Measurements from ENCODE around the gene ADORA3.
A peak's percentile ranks its signal among the peaks of the same experiment; 100 is the strongest.

Gene ADORA3

DNA sequence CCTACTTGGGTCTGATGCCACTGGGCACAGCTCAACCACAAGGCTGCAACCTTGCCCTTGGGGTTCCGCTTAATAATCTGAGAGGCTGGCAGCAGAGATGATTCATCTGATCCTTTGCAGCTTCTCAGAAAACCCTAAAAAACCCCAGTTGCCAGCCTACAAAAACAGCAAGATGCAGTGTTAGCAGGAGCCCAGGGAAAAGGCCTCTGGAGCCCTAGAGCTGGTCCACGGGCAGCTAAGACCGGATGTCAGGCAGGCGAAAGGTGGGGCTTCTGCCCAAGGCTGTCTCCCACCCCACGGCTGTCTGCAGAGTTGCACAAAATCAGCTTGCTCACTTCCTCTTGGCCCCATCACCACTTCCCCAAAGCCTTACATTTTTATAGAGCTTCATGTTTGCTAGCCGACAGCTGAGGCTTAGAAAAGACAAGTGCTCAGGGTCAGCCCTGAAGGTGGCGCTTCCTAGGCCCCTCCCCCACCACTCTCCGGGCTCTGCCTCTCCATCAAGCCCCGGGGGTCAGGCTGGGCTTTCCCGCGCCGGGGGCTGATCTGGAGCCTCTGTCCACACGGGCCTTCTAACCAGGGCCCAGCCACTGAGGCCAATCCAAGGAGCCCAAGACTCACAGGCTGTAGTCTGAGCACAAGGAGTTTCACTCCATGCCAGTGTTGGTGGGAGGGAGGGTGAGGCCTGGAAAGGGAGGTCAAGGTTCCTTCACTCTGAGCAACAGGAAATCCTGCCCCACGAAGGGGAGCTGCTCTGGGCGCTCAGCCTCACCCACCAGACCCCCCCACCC, 4.2 kb upstream of the ADORA3 start:
- DNase-seq (ENCODE audit: low read depth) = peak; percentile 32

GRCh38 chr1:111506561-111506960, 3.1 kb upstream of the ADORA3 start:
- no peak for DNase-seq (ENCODE audit: low read depth)

DNA sequence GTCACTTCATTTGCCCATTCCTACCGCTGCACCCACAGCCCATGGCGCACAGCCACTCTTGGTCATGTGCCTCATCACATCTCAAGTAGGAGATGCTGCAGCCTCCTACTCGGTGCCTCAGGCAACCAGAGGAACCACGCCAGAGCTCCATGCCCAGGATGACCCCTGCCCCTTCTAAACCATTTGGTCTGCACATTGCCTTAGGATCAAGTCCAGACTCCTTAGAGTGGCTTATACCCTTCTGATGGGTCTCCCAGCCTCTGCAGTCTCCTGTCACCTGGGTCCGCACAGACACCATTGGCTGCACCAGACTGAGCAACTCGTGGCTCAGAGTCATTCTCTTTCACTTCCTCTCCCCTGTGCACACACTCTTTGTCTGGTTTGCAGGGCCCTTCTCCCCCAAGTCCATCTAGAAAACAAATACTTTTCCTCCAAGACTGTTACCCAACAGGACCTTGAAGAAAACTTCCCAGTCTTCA, 2.2 kb upstream of the ADORA3 start:
- no peak for DNase-seq (ENCODE audit: low read depth)

GRCh38 chr1:111504097-111504496, 664 bp upstream of the ADORA3 start:
- DNase-seq (ENCODE audit: low read depth) = no peak

GRCh38 chr1:111501645-111502044, 1.8 kb downstream of the ADORA3 start:
- no peak for DNase-seq (ENCODE audit: low read depth)

- no peak for DNase-seq (ENCODE audit: low read depth)
Observed at GRCh38 chr1:111499026-111499785, 4.2 kb downstream of the ADORA3 start.

DNA sequence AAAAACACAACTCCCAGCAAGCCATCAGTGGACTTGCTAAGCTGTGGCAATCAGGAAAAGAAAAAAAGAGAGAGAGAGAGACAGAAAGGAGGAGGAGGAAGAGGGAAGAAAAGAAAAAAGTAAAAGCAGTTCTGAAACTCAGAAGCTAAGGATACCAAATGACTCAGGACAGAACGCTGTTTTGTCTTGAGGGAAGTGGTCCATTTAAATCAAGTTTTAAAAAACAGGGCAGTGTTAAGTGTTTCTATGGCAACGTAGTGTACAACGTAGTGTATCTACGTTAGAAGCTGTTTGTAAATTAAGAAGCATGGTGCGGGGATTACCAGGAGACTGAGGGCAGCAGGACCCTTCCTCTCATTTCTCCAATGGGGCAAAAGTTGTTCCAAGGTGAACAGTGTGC, 5.8 kb downstream of the ADORA3 start:
- no peak for DNase-seq (ENCODE audit: low read depth)

DNA sequence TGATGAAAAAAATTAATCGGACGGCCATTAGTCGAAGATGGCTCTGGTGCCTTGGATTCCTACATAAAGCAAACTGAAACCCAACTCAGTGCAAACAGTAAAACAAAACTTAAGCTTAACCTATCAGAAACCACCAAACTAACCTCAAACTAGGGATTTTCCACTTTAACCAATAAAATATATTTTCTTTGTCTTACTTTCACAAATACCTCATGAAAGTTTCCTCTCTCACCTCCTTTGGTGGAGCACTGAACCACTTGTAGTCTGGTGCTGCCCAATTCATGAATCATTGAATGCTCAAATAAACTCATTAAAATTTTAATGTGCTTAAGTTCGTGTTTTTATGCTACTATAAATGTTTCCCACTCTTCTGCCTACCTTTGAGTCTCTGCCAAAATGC, 7.0 kb downstream of the ADORA3 start:
- no peak for DNase-seq (ENCODE audit: low read depth)

- DNase-seq (ENCODE audit: low read depth) = no peak
Observed at GRCh38 chr1:111491070-111491469, 12.4 kb downstream of the ADORA3 start.

- DNase-seq (ENCODE audit: low read depth) = no peak
Observed at GRCh38 chr1:111490220-111490619, 13.2 kb downstream of the ADORA3 start.

DNA sequence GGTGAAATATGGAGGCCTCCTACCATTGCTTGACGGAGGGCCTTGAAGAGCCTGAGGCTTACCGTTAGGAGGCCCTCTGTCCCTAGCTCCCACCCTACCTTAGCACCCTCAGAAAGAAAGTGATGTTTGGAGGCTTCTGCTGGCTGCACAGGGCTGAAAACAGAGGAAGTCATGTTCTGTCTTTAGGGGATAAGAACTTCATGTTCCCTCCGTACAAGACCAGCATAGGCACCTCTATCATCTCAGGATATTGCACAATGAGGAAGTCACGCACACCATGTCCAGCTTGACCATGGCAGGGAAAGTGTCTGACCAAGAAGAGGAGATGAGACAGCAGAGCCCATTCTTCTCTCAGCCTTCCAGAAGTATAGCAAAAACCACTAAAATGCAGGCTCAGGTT, 13.8 kb downstream of the ADORA3 start:
- no peak for DNase-seq (ENCODE audit: low read depth)

DNA sequence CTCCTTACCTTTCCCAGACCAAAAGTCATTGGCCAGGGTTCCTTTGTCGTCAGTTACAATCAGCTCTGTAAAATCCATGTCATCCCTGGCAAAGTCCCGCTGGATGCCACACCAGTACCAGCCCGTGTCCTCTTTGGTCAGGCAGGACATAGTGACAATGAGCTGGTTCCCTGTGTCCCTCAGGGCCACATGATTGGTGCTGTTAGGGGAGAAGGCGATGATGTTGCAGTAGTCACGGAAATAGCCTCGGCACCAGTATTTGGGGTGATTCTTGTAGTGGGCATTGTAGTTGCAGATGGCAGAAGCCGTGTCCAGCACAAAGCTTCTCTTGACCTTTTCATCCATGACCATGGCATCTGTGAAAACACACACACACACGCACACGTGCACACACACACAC, 14.8 kb downstream of the ADORA3 start:
- DNase-seq (ENCODE audit: low read depth) = no peak

DNA sequence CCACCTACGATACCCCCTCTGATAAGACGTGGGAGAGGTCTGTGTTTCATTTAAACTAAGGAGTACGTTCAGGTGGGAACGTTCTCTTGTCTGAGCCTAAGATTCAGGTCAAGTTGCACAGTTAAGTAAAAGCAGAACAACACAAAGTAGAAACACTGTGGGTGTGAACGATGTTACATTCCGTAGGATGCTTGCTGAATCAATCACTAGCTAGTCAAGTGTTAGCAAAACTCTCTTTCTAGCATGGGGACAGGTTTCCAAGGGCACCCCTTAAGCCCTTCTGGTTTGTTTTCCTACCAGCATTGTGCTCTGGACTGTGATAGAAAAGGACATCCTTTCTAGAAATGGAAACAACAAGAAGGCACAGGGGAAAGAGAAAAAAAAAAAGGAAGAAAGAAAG, 16.3 kb downstream of the ADORA3 start:
- no peak for DNase-seq (ENCODE audit: low read depth)

DNA sequence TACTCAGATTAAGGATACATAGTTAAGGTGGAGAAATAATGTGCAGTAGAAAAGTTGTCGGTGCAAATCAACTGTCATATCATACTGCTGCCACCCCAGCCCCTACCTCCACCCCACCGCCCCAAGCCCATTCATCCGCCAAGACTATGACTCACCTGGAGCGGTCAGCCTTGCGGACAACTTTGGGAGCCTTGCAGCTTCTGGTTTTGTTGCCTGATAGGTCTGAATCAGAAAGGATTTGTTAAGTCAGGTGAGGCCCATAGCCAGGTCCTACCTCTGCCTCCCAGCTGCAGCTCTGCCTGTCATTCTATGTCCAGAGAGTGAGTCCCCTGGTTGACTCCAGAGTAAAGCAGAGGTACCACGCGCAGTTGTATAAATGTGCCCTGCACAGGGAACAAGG, 17.0 kb downstream of the ADORA3 start:
- DNase-seq (ENCODE audit: low read depth) = no peak

DNA sequence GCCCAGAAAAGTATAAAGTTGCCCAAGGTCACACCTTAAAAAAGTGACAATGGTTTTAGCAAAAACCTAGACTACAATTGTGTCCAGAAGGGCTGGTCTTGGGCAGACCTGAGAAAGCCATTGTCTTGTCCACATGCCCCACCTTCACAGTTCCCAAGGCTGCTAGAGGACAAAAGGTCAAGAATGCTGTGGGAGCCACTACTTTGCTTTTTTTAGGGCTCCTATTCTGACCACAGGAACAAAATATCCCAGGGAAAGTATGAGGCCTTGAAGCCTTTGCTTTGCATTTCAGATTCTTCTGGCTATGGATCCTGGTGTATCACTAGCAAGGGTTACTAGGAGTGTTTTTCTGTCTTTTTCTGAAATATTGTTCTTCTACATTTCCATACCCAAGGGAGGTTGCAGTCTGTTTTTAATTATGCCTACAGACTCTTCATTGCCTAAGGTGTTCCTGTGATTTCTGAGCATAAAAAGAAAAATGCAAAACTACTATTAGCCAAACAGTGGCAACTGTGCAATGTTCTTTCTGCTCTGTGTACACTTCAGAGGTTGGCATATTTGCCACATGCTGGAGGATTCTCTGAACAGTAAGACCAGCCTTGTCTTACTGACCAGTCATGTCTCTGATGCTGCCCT, 18.9 kb downstream of the ADORA3 start:
- no peak for DNase-seq (ENCODE audit: low read depth)

DNA sequence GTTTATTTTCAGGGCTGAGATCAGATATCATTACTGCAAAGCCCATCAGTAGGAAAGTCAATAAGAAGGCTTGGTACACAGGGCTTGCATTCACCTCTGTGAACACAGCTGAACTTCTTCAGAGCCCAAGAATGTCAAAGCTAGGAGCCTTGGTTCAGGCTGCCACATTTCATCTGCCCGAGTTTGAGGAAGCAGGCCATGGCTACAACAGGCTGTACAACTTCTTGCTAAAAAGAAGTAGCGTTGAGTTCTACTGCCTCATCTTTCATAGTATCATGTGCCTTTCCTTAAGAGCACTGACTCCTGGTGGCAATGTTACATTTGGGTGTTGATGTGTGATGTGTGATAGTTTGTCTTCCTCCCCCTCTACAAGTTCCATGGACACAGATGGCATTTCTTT, 19.6 kb downstream of the ADORA3 start:
- no peak for DNase-seq (ENCODE audit: low read depth)

DNA sequence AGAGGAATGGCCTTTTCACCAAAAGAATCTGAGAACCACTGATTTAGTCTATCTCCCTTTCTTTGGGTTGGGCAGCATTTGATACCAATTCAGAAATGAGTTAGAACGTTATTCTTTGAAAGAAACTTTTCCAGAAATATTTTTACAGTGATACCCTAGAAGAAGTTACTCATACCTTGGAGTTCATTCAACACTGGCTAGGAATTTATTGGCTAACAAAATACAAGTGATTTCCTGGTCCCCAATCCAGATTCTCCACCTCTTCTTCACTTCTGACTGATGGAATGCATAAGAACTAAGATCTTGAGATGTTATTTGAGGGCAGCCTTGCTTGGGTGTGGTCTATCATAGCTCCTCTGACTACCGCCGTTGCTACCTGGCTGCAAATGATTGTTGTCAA, 20.3 kb downstream of the ADORA3 start:
- DNase-seq (ENCODE audit: low read depth) = no peak

DNA sequence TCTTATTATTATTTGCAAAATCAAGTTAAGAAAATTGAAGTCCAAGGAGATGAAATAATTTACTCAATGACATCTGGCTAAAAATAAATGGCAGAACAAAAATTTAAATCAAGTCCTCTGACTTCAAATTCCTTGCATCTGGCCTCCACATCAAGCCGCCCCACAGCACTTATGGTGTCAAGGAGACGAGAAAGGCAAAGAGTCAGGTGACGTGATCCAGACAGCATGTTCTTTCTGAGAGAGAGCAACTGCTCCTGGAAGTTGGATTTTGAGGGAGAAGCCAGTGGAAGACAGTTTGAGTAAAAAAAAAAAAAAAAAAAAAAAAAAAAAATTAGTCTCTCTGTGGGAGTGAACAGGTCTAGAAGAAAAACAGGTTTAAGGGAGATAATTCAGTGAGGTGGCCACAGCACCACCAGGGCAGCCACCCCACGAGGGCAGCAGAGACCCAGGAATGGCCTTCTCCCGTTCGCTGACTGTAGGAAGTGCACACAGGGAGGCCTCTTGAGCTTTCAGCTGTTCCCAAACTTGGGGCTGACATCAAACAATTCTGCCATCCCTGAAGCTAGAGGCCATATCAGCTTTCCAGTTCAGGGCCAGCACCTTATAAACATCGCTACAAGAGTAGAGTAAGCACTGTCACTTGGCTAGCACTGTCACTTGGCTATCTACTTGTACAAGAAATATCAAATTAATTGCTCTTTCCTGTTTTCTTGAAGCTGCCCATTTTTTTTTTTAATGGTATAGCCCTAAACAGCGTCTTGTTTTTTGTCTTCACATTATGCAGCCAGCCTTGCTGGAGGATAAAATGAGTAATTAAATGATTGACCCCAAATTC, 21.8 kb downstream of the ADORA3 start:
- peak; percentile 37 for DNase-seq (ENCODE audit: low read depth)

DNA sequence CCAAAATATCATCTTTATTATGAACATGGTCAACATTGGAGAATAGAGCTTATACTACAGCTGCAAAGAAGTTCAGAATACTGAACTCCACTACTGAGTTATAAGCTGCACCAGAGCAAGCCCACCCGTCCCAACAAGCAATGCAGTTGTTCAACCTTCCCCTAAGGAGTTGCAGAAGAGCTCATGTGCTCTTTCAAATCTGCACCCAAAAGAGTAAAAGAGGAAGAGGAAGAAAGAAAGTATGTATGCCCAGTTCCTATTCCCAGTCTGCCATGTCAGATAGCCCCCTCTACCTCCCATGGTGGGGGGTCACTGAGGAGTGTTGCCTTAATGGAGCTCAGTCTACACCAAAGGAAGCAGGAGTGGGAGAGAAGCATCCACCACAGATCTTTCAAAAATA, 22.8 kb downstream of the ADORA3 start:
- DNase-seq (ENCODE audit: low read depth) = no peak

- DNase-seq (ENCODE audit: low read depth) = peak; percentile 14
Observed at GRCh38 chr1:111476761-111477309, 26.6 kb downstream of the ADORA3 start.

- DNase-seq (ENCODE audit: low read depth) = no peak
Observed at GRCh38 chr1:111476214-111476613, 27.2 kb downstream of the ADORA3 start.

- no peak for DNase-seq (ENCODE audit: low read depth)
Observed at GRCh38 chr1:111475701-111476100, 27.7 kb downstream of the ADORA3 start.
